NCI-H82 treated with DMSO at 0.1 percent for 48 hours (cell line): ENCODE results near the gene CRNKL1.

ENCODE experiments used
- DNase-seq: peaks from one replicate; lab custom pipeline; 2025; ENCODE audit not compliant: unreplicated experiment; lab: John Stamatoyannopoulos, UW

Gene CRNKL1

DNA sequence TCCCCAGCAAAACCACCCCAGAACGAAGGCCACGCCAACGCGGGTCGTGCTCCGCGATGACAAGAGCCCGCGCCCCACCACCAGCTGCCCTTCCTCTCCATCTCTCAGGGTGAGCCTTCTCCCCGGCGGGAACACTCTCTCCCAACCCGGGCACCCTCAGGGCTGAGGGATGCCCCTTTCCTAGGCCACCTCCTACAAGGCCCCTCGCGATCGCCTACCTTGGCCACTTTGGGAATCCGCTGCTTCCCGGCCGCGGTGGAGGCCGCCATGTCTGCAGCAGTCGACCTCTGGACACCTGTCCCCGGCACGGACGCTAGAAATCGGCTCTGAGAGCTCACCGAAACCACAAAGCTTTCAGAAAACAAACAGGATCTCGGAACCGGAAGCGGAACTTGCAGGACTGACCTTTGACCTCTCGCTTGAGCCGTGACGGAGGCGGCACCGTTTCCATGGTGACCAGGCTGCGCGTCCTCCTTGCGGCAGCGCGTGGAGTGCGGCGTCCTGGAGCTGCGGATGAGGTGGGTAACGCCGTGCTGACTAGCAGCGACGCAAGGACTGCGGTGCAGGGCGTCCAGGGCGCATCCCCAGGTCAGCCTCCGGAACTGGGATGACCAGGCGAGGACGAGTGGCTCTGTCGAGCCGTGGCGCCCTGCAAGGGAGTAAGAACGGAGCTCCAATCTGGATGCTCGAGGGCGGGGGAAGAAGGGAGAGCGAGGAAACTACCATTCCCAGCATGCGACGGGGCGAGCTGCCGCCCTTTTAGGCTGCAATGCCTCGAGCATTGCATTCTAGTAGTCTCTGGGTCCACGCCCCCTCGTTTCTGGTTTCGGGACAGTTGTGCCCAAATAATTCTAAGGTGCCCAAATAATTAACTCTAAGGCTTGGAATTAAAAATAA is at the start of gene CRNKL1, which contains the start of gene CFAP61:
Gene CRNKL1, minus strand, starts transcription at position 393 of the 897 bp plus-strand sequence. Its CDS starts 124 bp downstream, at position 269.
Gene CFAP61, plus strand, starts transcription at position 459 of the 897 bp plus-strand sequence. CDS start 4,122 bp downstream, outside the sequence.
- peak; percentile 88 for DNase-seq

DNA sequence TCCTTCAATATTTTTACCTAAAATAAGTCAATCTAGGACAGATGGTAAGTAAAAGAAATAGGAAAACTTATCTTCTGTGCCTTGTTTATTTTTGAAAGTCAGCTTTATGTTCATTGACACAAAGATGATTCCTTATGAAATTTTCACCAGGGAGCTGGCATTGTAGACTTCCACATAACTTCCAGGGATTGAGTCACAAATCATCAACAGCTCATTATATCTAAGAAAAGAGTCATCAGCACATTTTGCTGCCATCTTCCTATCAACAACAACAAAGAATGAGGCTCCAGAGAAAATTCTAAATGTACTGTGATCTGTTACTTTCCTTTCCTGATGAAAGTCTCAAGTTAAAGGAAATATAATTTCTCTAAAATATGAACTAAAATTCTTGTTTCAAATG is 48.6 kb upstream of the CRNKL1 start:
- DNase-seq, result no peak

DNA sequence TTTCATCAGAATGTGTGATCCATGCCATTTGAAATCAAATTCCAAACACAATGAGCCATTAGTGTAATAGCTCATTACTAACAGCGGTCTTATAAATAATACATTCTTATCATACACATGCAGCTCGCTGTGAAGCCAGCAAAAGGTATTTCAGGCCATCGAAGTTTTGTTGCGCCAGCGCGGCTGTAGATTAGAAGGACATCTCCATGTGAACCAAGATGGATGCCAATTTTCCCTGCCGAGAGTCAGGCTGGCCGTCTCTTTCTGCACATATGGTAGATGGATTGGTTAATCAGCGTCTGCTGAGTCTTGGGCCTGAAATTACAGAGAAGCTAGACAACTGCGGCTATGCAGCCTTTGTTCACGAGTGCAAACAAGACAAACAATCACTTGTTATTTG is 44.2 kb upstream of the CRNKL1 start:
- no peak for DNase-seq

DNA sequence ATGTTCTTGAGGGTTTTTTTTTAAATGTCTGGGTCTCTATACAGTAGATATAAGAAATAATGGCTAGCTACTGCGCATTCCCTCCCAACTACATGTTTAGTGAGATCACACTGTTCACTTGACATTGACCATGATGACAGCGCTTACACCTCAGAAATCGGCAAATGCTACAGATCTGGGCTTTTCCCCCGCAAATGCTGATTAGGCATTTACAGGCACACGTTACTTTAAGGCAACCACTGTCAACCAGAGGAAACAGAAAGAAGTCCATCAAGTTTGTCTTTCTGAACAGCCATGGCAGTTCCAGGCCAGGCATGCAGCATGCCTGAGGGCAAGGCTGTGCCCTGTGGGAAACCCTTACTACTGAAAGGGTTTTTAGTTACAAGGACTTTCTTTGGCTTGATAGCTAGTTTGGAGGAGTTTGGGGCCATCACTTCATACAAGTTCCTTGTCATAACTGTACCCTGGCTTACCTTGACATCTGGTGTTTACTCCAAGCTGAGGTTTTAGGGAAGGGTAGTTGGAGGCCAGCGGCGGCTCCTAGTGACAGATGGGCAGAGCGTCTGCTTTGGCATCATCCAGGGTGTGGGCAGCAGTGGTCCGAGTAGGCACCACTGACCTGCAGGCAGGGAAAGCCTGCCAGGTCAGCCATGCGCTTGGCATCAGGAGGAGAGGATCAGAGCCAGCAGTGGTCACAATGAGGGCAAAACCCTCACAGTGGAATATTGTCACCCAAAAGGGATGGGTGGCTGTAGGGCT is 43.0 kb upstream of the CRNKL1 start:
- peak; percentile 43 for DNase-seq

DNA sequence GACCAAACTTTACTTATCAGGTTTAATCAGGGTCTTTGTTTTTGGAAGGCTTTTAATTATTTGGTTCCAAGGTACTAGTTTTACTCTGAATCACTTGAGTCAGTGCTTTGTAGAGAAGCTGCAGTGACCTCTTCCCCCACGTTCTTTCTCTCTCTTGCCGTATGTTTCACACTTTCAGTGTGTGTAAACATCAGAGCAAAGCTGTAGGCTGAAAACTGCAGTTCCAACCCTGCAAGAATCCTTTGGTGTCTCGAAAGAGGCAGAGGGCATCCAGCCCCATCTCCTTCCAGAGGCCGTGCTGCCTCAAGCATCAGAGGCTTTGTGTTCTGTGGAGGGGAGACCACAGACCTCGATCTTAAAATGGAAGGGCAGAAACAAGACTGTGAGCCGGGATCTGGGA is 42.1 kb upstream of the CRNKL1 start:
- DNase-seq, result no peak

DNA sequence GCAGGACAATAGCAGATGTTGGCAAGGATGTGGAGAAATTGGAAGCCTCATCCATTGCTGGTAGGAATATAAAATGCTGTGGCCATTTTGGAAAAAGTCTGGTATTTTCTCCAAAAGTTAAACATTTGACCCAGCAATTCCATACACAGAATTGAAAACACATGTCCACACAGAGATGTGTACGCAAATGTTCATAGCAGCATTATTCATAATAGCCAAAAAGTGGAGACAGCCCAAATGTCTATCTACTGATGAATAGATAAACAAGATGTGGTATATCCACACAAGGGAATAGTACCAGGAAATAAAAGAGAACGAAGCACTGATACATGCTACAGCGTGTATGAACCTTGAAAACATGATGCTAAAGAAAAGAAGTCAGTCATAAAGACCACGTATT is 40.6 kb upstream of the CRNKL1 start:
- no peak for DNase-seq

DNA sequence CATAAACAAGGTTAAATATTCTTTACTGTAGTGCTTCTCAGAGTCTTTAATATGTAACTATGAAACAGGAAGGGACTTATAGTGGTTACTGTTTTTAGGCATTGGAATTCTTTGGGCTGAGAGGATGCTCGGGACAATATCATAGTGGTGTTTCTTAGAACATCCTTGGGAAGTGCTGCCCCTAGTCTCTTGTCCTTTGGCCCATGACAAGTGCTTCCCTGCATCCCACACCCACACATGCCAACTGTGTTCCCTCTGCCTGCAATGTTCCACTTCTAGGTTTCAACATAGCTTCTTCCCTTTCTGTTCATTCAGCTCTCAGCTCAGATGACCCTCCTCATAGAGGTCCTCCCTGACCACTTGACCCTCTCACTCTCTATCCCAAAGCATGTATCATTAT is 37.7 kb upstream of the CRNKL1 start:
- DNase-seq, result no peak

DNA sequence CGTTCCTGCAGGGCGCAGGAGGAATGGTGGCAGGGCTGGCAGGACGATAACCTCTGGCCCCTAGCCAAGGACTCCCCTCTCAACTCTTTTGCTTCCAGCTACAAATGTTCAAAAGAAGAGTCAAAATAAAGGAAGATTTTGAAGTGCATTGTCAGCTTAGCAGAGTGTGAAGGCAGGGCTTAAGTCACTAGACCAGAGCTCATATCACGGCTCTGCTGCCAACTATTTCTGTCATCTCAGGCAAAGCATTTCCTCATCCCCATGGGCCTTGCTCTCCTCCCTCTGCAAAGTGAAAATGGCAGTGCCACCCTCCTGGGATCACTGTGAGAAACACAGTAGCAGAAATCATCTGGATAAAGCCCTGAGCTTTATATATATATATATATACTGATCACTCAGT is 36.8 kb upstream of the CRNKL1 start:
- no peak for DNase-seq

DNA sequence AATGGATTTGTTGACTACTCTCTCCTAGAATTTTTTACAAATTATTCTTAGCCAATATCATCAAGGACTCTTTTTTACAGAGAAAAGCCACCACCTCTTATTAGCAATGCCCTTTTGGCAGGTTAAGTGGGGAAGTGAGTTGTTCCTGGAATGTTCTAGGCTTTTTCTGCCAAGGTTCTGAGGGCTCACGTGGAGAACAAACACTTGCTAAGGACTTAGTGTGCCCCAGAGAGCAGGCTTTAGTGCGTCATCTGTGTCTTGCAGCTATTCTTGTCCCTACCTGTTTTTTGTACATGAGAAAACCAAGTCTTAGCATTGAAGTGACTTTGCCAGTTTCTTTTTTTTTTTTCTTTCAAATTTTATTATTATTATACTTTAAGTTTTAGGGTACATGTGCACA is 33.5 kb upstream of the CRNKL1 start:
- DNase-seq, result no peak

DNA sequence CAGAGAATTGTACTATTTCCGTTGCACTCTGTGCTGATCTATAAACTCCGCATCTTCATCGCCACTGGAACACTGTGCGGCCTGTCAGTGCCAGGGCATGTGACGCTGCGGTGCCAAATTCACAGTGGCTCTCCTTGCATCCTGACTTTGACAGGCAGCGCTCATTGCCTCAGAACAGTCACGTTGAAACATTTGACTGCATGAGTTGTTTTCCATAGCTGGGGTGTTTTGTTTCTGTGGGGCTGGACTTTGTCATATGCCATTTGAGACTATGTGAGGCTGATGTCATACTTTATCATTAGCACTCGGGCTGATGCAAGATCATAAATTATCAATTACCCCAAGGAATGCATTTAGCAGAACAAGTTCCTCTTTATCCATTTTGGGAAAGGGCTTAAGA is 32.8 kb upstream of the CRNKL1 start:
- no peak for DNase-seq

DNA sequence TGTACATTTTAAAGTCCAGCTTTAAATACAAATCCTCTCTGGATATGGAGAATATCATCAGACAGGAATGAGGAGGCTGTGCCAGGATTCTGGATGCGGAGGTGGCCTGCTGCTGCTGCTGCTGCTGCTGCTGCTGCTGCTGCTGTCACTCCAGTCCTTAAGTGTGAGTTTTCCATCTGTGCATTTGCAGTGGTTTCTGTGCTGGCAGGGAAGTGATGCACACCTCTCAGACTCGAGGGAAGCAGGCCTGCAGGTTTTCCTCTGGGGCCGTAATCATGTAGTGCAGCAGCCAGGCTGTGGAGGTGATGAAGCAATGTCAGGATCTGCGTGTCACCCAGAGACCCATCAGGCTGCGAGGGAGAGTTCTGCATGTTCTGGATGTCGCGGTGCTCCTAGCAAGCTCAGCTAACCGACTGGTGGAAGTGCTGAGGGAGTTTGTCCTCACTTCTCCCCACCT is 32.1 kb upstream of the CRNKL1 start:
- no peak for DNase-seq

DNA sequence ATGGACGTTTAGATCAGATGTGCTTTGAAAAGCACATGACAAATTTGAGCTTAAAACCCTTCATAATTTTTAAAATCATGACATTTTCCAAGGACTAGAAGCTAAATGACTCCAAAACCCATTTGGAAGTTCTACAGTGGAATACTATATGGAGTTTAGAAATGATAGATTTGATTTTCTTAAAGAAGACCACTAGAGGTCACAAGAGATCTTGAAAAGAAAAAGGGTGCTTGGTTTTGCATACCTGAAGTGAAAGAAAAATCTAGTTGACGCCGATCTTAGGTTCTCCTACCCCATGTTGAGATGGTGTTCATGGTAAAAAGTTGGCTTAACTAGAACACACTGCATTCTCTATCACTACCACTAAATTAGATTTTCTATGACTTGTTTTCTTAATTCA is 31.5 kb upstream of the CRNKL1 start:
- peak; percentile 77 for DNase-seq

DNA sequence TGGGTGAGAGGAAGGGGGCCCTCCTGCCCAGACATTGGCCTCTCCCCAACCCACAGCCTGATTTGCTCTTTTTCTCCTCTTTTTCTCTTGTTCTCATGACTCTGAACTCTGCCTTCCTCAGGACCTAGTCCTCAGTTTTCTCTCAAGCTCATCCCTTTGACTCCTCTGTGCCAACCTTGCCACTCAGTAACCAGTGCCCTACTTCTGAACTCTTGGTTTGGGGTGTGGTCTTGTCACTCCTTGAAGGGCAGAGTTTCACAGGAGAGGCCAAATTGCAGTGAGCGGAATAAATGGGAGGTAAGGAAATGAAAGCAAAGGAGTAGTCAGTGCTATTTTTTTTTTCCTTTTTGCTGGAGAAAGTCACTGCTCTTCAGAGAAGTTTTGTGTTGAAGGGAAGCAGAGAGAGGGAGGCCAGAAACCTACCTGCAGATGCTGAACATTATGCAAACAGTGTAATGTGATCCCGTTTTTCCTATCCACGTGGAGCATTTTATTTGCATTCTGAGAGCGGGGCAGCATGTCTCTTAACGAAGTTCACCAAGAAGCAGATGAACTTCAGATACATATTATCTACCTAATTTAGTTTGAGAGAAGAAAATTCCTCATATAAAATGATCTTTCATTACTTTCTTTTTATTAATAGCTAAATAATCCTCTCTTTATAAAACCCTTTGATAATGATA is 27.0 kb upstream of the CRNKL1 start:
- no peak for DNase-seq

DNA sequence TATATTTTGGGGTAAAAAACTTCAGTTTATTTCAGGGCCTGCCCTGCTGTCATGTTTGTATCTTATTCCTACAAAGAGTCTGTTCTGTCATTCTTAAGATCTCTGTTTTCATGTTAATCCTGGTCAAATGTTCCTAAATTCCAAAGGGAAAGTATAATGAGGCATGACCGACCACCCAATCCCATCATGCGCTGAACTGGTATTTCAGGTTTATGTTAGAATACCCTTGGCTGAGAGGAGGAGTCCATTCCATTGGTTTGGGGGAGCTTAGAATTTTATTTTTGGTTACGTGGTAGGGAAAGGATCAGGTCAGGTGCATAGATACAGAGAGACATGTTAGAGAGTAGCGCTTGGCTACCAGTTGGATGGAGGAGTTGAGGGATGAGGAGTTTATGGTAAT is 25.8 kb upstream of the CRNKL1 start:
- no peak for DNase-seq

DNA sequence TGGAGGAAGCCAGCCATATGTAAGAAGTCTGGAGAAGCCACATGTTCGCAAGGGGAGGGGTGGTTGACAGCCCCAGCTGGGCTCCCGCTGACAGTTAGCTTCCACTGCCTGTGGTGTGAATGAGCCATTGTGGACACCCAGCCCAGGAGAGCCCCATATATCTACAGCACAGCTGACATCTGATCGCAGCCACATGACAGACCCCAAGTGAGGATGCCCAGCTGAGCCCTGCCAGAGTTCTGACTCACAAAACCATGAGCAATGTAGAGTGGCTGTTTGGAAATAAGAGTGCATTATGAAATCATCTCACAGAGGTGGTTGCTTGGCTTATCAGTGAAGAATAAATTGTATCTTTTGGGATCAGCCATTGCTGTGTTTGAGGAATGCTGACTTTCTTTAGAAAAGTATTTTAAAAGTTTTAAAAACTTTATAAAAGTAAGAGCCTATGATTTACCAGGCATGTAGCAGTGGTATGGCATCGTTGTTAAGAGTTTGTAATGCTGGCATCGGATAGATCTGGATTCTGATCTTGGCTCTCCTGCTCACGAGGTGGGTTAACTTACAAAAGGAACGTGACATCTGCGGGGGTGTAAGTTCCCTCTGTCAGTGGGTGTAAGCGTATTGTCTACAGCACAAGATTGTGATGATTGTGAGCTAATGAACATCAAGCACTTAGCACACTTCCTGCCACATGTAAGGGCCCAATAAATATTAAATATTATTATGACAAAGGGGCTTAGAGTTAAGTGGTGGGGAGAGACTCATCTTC is 24.2 kb upstream of the CRNKL1 start:
- DNase-seq, result no peak

DNA sequence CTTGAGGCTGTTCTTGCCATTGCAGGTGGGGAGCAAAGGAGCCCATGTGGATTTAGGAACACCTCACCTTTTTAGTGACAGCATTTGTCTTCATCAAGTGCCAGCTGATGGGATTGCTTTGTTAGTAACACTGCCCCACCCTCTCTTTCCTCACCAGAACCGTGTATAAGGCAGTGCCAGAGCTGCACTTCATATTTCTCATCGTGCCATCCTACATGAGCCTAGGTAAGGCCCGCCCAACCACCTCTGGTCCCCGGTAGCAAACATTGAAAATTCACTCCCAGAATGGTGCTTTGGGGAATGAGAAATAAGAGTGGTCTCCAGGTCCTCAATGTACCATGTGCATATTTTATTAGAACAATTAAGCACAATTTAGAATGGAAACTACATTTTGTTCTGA is 22.8 kb upstream of the CRNKL1 start:
- no peak for DNase-seq

DNA sequence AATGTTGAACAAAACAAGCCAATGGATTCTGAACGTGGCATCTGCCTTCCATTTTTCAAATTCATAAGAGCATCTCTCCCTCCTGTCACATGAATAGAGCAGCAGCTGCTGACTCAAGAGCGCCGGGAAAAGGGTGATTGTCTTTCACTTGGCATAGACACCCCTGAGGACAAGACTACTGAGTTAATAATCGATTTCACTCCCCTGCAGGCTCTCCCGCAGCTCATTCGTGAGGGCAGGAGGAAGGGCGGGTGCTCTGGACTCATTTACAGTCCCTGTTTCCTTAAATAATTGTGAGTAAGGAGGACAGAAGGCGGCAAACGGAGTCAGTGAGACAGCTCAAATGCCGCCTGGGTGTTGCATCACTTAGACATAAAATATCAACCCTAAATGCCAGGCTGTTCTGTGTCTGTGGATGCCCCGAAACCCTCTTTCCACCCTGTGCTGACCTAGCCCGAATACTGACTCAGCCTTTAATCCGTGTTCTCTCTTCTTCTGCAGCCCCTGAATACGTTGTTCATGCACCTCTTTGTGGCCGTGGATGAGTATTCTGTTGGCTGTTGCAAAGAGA is 21.6 kb upstream of the CRNKL1 start:
- no peak for DNase-seq

DNA sequence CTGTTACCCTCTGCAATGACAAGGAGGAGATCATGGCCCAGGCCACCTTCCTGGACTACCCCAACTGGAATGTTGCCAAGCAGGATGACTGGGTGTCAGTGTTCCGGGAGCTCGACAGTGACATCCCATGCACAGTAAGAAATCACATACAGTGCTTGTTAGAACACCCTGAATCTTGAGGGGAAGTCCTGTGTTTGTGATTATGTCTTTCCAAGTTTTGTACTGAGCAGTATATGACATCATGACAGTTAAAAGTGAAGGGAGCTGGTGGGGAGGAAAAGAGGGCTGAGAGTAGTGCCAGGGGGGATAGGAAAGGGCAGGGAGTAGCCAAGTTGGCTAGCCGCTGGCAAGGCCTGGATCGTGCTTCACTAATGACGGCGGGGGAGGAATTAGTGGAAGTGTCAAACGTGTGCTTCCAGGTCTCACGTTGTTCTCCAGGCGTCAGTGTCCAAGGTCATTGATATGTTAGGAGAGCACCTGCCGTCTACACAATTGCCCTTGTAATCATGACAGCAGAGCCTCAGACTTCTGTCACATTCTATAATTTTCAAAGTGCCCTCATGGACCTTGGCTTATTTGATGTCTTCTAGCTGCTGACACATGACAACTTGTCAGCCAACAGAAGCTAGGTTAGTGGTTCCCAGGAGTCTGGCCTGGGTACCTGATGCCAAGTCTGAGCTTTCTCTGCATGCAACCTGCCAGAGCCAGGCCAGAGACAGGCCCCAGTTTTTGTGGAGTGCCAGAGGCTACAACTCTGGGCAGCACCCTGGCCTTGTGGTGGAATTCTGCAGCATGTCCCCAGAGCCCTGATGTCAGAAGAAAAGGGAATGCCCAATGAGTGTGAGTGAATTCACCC is 18.8 kb upstream of the CRNKL1 start:
- no peak for DNase-seq

DNA sequence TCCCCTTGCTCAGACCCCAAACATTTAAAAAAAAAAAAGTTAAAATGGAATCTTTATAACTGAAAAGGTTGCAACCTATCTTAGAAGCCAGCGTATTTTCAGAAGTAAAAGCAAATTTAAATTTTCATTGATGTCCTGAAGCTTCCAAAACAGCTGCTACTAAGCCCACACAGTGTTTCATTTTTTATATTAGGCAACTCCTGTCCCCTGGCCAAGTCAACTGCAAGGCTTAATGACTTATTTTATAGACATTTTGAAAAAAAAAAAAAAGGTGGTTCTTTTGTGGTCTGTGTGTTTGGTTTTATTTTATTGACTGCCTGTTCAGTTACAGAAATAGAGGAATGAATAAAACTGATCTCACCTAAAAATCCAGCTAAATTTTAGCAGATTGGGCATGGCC is 13.1 kb upstream of the CRNKL1 start:
- no peak for DNase-seq
